HUES48 (cell line): Measurements from ENCODE around the gene UBA6.
A peak's percentile ranks its signal among the peaks of the same experiment; 100 is the strongest.

Experiments
- H3K27ac ChIP-seq: one replicate; pipeline ENCODE4 v1.7.0; 2013; ENCODE audit warnings: low read depth, low read length, inconsistent platforms
- H3K27me3 ChIP-seq: 2 replicates; pipeline ENCODE4 v1.6.1; 2013; ENCODE audit warnings: mild to moderate bottlenecking, low read length; ENCODE audit not compliant: control insufficient read depth, insufficient read depth
- H3K36me3 ChIP-seq: 2 replicates; pipeline ENCODE4 v1.6.1; 2013; ENCODE audit warnings: low read length; ENCODE audit not compliant: control insufficient read depth, insufficient read depth
- H3K4me1 ChIP-seq: 2 replicates; pipeline ENCODE4 v1.6.1; 2013; ENCODE audit warnings: mild to moderate bottlenecking, low read length; ENCODE audit not compliant: control insufficient read depth, insufficient read depth
- H3K4me3 ChIP-seq: 2 replicates; pipeline ENCODE4 v1.5.1; 2013; ENCODE audit warnings: mild to moderate bottlenecking, low read depth, low read length
- H3K9ac ChIP-seq: 2 replicates; pipeline ENCODE4 v1.6.1; 2013; ENCODE audit warnings: mild to moderate bottlenecking, low read depth, low read length, moderate library complexity
- H3K9me3 ChIP-seq: 2 replicates; pipeline ENCODE4 v1.6.1; 2013; ENCODE audit warnings: low read length; ENCODE audit not compliant: control insufficient read depth, insufficient read depth

Gene UBA6

GRCh38 chr4:67725981-67726380 lies 25.0 kb upstream of the UBA6 start:
- H3K9me3 ChIP-seq: no peaks in the 10 kb centered on the region
- H3K4me3 ChIP-seq: no peak overlapping the region
- H3K27ac ChIP-seq: no peak overlapping the region
- no peak overlapping the region for H3K9ac ChIP-seq
- peaks cover 9% of the 10 kb centered on the region; the same call in 1 of the 2 replicates for H3K4me1 ChIP-seq
- H3K36me3 ChIP-seq: no peaks in the 10 kb centered on the region
- no peaks in the 10 kb centered on the region for H3K27me3 ChIP-seq

GRCh38 chr4:67725132-67725531 lies 24.2 kb upstream of the UBA6 start:
- H3K9me3 ChIP-seq: no peaks in the 10 kb centered on the region
- no peak overlapping the region for H3K27ac ChIP-seq
- H3K4me1 ChIP-seq: peaks cover 9% of the 10 kb centered on the region; the same call in 1 of the 2 replicates
- H3K27me3 ChIP-seq: no peaks in the 10 kb centered on the region
- H3K9ac ChIP-seq: no peak overlapping the region
- no peak overlapping the region for H3K4me3 ChIP-seq
- H3K36me3 ChIP-seq: no peaks in the 10 kb centered on the region

GRCh38 chr4:67723949-67724348 lies 23.0 kb upstream of the UBA6 start:
- no peak overlapping the region for H3K27ac ChIP-seq
- no peak overlapping the region for H3K9ac ChIP-seq
- no peaks in the 10 kb centered on the region for H3K36me3 ChIP-seq
- no peaks in the 10 kb centered on the region for H3K27me3 ChIP-seq
- H3K4me3 ChIP-seq: no peak overlapping the region
- H3K4me1 ChIP-seq: peaks cover 9% of the 10 kb centered on the region; the same call in 1 of the 2 replicates
- no peaks in the 10 kb centered on the region for H3K9me3 ChIP-seq

GRCh38 chr4:67723341-67723740 lies 22.4 kb upstream of the UBA6 start:
- Histone ChIP-seq H3K4me3 (no peak overlapping the region), H3K27me3 (no peaks in the 10 kb centered on the region), H3K4me1 (peaks cover 9% of the 10 kb centered on the region; the same call in 1 of the 2 replicates), H3K9me3 (no peaks in the 10 kb centered on the region), H3K36me3 (no peaks in the 10 kb centered on the region), H3K9ac (no peak overlapping the region), H3K27ac (no peak overlapping the region)

- H3K36me3 ChIP-seq: no peaks in the 10 kb centered on the region
- peak overlapping the region; percentile 56 for H3K27ac ChIP-seq
- H3K4me3 ChIP-seq: no peak overlapping the region
- no peak overlapping the region for H3K9ac ChIP-seq
- H3K4me1 ChIP-seq: peaks cover 9% of the 10 kb centered on the region; the same call in 1 of the 2 replicates
- no peaks in the 10 kb centered on the region for H3K9me3 ChIP-seq
- H3K27me3 ChIP-seq: no peaks in the 10 kb centered on the region
These were observed 21.0 kb upstream of the UBA6 start for GRCh38 chr4:67721770-67722597.

- no peak overlapping the region for H3K9ac ChIP-seq
- H3K27me3 ChIP-seq: no peaks in the 10 kb centered on the region
- peaks cover 9% of the 10 kb centered on the region; the same call in 1 of the 2 replicates for H3K4me1 ChIP-seq
- H3K4me3 ChIP-seq: no peak overlapping the region
- H3K27ac ChIP-seq: peak overlapping the region; percentile 56
- no peaks in the 10 kb centered on the region; the same call in 1 of the 2 replicates for H3K36me3 ChIP-seq
- H3K9me3 ChIP-seq: no peaks in the 10 kb centered on the region
These were observed 20.4 kb upstream of the UBA6 start for GRCh38 chr4:67721315-67721769.

- H3K9ac ChIP-seq: no peak overlapping the region
- H3K27ac ChIP-seq: no peak overlapping the region
- no peaks in the 10 kb centered on the region for H3K27me3 ChIP-seq
- H3K9me3 ChIP-seq: no peaks in the 10 kb centered on the region
- H3K4me1 ChIP-seq: peaks cover 9% of the 10 kb centered on the region; the same call in 1 of the 2 replicates
- H3K36me3 ChIP-seq: no peaks in the 10 kb centered on the region; the same call in 1 of the 2 replicates
- H3K4me3 ChIP-seq: no peak overlapping the region
These were observed 19.1 kb upstream of the UBA6 start for GRCh38 chr4:67719953-67720617.

- Histone ChIP-seq H3K9ac (no peak overlapping the region), H3K27me3 (no peaks in the 10 kb centered on the region), H3K4me1 (peaks cover 11% of the 10 kb centered on the region; the same call in 1 of the 2 replicates), H3K36me3 (no peaks in the 10 kb centered on the region; the same call in 1 of the 2 replicates), H3K4me3 (no peak overlapping the region), H3K9me3 (no peaks in the 10 kb centered on the region), H3K27ac (no peak overlapping the region)
These were observed 17.9 kb upstream of the UBA6 start for GRCh38 chr4:67718848-67719247.

- Histone ChIP-seq H3K4me1 (peaks cover 23% of the 10 kb centered on the region), H3K9ac (no peak overlapping the region), H3K4me3 (no peak overlapping the region), H3K9me3 (no peaks in the 10 kb centered on the region), H3K27me3 (no peaks in the 10 kb centered on the region), H3K36me3 (no peaks in the 10 kb centered on the region; the same call in 1 of the 2 replicates), H3K27ac (no peak overlapping the region)
These were observed 16.6 kb upstream of the UBA6 start for GRCh38 chr4:67717586-67717985.

- Histone ChIP-seq H3K9me3 (no peaks in the 10 kb centered on the region), H3K4me1 (peaks cover 35% of the 10 kb centered on the region), H3K4me3 (no peak overlapping the region), H3K27me3 (no peaks in the 10 kb centered on the region), H3K36me3 (no peaks in the 10 kb centered on the region; the same call in 1 of the 2 replicates), H3K27ac (no peak overlapping the region), H3K9ac (no peak overlapping the region)
These were observed 14.0 kb upstream of the UBA6 start for GRCh38 chr4:67714955-67715354.

GRCh38 chr4:67714248-67714583 lies 13.3 kb upstream of the UBA6 start:
- Histone ChIP-seq H3K27ac (peak overlapping the region; percentile 61), H3K36me3 (no peaks in the 10 kb centered on the region; the same call in 1 of the 2 replicates), H3K4me3 (no peak overlapping the region), H3K9ac (no peak overlapping the region), H3K27me3 (no peaks in the 10 kb centered on the region), H3K9me3 (no peaks in the 10 kb centered on the region), H3K4me1 (peaks cover 35% of the 10 kb centered on the region)
